DOHH2 (cell line): ENCODE results near the gene AGTR2.

Source experiments
- H3F3A ChIP-seq: fragments of 200-600 bp; sonication (generic), shearing (Covaris generic); 2 replicates; pipeline ENCODE4 v1.6.0; 2016; ENCODE audit warnings: antibody characterized with exemption, mild to moderate bottlenecking; ENCODE audit not compliant: control insufficient read depth, insufficient read depth
- H3K27ac ChIP-seq: fragments of 200-600 bp; sonication (generic); 2 replicates; pipeline ENCODE4 v1.5.1; 2014; ENCODE audit warnings: low read depth, mild to moderate bottlenecking, low read length, moderate library complexity
- H3K27me3 ChIP-seq: fragments of 200-600 bp; sonication (generic); 2 replicates; pipeline ENCODE4 v1.6.1; 2014; ENCODE audit warnings: mild to moderate bottlenecking, low read length, mixed read lengths; ENCODE audit not compliant: control insufficient read depth
- H3K36me3 ChIP-seq: fragments of 200-600 bp; sonication (generic); 2 replicates; pipeline ENCODE4 v1.6.1; 2014; ENCODE audit warnings: mild to moderate bottlenecking, low read length, moderate library complexity, mixed read lengths; ENCODE audit not compliant: control insufficient read depth
- H3K4me1 ChIP-seq: fragments of 200-600 bp; sonication (generic); 2 replicates; pipeline ENCODE4 v1.6.1; 2014; ENCODE audit warnings: mild to moderate bottlenecking, low read length, mixed read lengths; ENCODE audit not compliant: control insufficient read depth
- H3K4me2 ChIP-seq: fragments of 200-600 bp; sonication (generic); 2 replicates; pipeline ENCODE4 v1.6.0; 2014; ENCODE audit warnings: mild to moderate bottlenecking, low read length, moderate library complexity
- H3K4me3 ChIP-seq: fragments of 200-600 bp; sonication (generic); 2 replicates; pipeline ENCODE4 v1.5.1; 2014; ENCODE audit warnings: mild to moderate bottlenecking, low read length, mixed read lengths
- H3K79me2 ChIP-seq: fragments of 200-600 bp; sonication (generic); 2 replicates; pipeline ENCODE4 v1.6.1; 2014; ENCODE audit warnings: mild to moderate bottlenecking, low read length, mixed read lengths; ENCODE audit not compliant: control insufficient read depth
- H3K9me2 ChIP-seq: fragments of 200-600 bp; sonication (generic); replicated peaks from 2 replicates; pipeline ENCODE4 v1.6.1; 2014; ENCODE audit warnings: mild to moderate bottlenecking, low read length, mixed read lengths; ENCODE audit not compliant: control insufficient read depth
- H3K9me3 ChIP-seq: fragments of 200-600 bp; sonication (generic); 2 replicates; pipeline ENCODE4 v1.6.1; 2014; ENCODE audit warnings: antibody characterized with exemption, low read length, mixed read lengths; ENCODE audit not compliant: control insufficient read depth, insufficient read depth
- H4K20me1 ChIP-seq: fragments of 200-600 bp; sonication (generic); 2 replicates; pipeline ENCODE4 v1.6.0; 2014; ENCODE audit warnings: low read depth, mild to moderate bottlenecking, antibody characterized with exemption, low read length, moderate library complexity; ENCODE audit not compliant: control insufficient read depth, insufficient read depth
- EZH2phosphoT487 ChIP-seq: fragments of 200-600 bp; sonication (generic); IDR thresholded peaks from 2 replicates; pipeline ENCODE4 v1.6.1; 2017; ENCODE audit warnings: borderline replicate concordance, mild to moderate bottlenecking, antibody characterized with exemption, low read length, moderate library complexity, mixed read lengths
- TF ChIP-seq, protein P1 (sequence below): fragments of 200-600 bp; sonication (generic); IDR thresholded peaks from one replicate; pipeline ENCODE4 v1.5.1; 2014; ENCODE audit warnings: antibody characterized with exemption, mild to moderate bottlenecking, low read depth, low read length; ENCODE audit not compliant: poor library complexity, severe bottlenecking

Gene AGTR2

DNA sequence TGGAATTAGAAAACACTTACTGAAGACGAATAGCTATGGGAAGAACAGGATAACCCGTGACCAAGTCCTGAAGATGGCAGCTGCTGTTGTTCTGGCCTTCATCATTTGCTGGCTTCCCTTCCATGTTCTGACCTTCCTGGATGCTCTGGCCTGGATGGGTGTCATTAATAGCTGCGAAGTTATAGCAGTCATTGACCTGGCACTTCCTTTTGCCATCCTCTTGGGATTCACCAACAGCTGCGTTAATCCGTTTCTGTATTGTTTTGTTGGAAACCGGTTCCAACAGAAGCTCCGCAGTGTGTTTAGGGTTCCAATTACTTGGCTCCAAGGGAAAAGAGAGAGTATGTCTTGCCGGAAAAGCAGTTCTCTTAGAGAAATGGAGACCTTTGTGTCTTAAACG is 2.4 kb downstream of the AGTR2 start:
- H3K4me3 ChIP-seq, result no peak overlapping the region
- no peaks in the 10 kb centered on the region for H3F3A ChIP-seq
- H4K20me1 ChIP-seq, result no peaks in the 10 kb centered on the region
- no peak overlapping the region for H3K27ac ChIP-seq
- no peaks in the 10 kb centered on the region for H3K4me1 ChIP-seq
- no peaks in the 10 kb centered on the region for H3K36me3 ChIP-seq
- no peak overlapping the region for H3K4me2 ChIP-seq
- no peaks in the 10 kb centered on the region for H3K27me3 ChIP-seq
- H3K79me2 ChIP-seq, result no peaks in the 10 kb centered on the region
- no peaks in the 10 kb centered on the region for H3K9me2 ChIP-seq
- H3K9me3 ChIP-seq, result no peaks in the 10 kb centered on the region
- no peak for TF ChIP-seq EZH2phosphoT487
- TF ChIP-seq, protein P1, sequence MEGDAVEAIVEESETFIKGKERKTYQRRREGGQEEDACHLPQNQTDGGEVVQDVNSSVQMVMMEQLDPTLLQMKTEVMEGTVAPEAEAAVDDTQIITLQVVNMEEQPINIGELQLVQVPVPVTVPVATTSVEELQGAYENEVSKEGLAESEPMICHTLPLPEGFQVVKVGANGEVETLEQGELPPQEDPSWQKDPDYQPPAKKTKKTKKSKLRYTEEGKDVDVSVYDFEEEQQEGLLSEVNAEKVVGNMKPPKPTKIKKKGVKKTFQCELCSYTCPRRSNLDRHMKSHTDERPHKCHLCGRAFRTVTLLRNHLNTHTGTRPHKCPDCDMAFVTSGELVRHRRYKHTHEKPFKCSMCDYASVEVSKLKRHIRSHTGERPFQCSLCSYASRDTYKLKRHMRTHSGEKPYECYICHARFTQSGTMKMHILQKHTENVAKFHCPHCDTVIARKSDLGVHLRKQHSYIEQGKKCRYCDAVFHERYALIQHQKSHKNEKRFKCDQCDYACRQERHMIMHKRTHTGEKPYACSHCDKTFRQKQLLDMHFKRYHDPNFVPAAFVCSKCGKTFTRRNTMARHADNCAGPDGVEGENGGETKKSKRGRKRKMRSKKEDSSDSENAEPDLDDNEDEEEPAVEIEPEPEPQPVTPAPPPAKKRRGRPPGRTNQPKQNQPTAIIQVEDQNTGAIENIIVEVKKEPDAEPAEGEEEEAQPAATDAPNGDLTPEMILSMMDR, result no peak

GRCh38 chrX:116181300-116181699 is 10.8 kb downstream of the AGTR2 start:
- Histone ChIP-seq H3K4me1 (no peaks in the 10 kb centered on the region), H3K27ac (no peak overlapping the region), H3K36me3 (no peaks in the 10 kb centered on the region), H3K4me2 (no peak overlapping the region), H3K79me2 (no peaks in the 10 kb centered on the region), H3K27me3 (no peaks in the 10 kb centered on the region), H3K4me3 (no peak overlapping the region), H4K20me1 (no peaks in the 10 kb centered on the region), H3K9me2 (no peaks in the 10 kb centered on the region), H3F3A (no peaks in the 10 kb centered on the region), H3K9me3 (no peaks in the 10 kb centered on the region)
- TF ChIP-seq, protein P1, result no peak
- no peak for TF ChIP-seq EZH2phosphoT487

- no peaks in the 10 kb centered on the region for H3K9me2 ChIP-seq
- H3K4me3 ChIP-seq, result no peak overlapping the region
- H3K79me2 ChIP-seq, result no peaks in the 10 kb centered on the region
- H4K20me1 ChIP-seq, result no peaks in the 10 kb centered on the region
- no peak for TF ChIP-seq EZH2phosphoT487
- TF ChIP-seq, protein P1, result no peak
- H3K4me1 ChIP-seq, result no peaks in the 10 kb centered on the region
- no peaks in the 10 kb centered on the region for H3K27me3 ChIP-seq
- H3K9me3 ChIP-seq, result no peaks in the 10 kb centered on the region
- no peaks in the 10 kb centered on the region for H3K36me3 ChIP-seq
- no peaks in the 10 kb centered on the region for H3F3A ChIP-seq
- no peak overlapping the region for H3K27ac ChIP-seq
- no peak overlapping the region for H3K4me2 ChIP-seq
Measured at GRCh38 chrX:116185163-116185562, 14.6 kb downstream of the AGTR2 start.

GRCh38 chrX:116194649-116195048 is 24.1 kb downstream of the AGTR2 start:
- no peak overlapping the region for H3K4me2 ChIP-seq
- TF ChIP-seq, protein P1, result no peak
- TF ChIP-seq EZH2phosphoT487, result no peak
- H3K9me3 ChIP-seq, result no peaks in the 10 kb centered on the region
- H3K27me3 ChIP-seq, result no peaks in the 10 kb centered on the region
- H3K9me2 ChIP-seq, result no peaks in the 10 kb centered on the region
- no peaks in the 10 kb centered on the region for H4K20me1 ChIP-seq
- H3K27ac ChIP-seq, result no peak overlapping the region
- no peaks in the 10 kb centered on the region for H3K79me2 ChIP-seq
- H3F3A ChIP-seq, result no peaks in the 10 kb centered on the region
- no peaks in the 10 kb centered on the region for H3K4me1 ChIP-seq
- no peaks in the 10 kb centered on the region for H3K36me3 ChIP-seq
- no peak overlapping the region for H3K4me3 ChIP-seq
